A673 (cell line): ENCODE measurements around the gene SOST. TPM values are rescaled to one million over a fixed set of nuclear protein-coding genes. Genes with fewer than 3 reads are reported as not detected.

Source experiments
- BruUV-seq: library from RNA; stranded (reverse); fragments of 400-500 nt; replicated peaks from 2 replicates; lab custom pipeline; 2021; lab: Mats Ljungman, UMichigan
- CTCF ChIA-PET: fragments of 300-600 bp; sonication (Branson Sonifier 250); formaldehyde crosslinking; loops from one replicate; lab custom pipeline; 2022; ENCODE audit warnings: antibody characterized with exemption; lab: Charles Lee
- POLR2A ChIA-PET: fragments of 300-600 bp; sonication (Branson Sonifier 250); formaldehyde crosslinking; loops from one replicate; lab custom pipeline; 2022; ENCODE audit warnings: antibody characterized with exemption; ENCODE audit not compliant: low non-redundant PET; lab: Charles Lee
- DNase-seq: peaks from one replicate; pipeline ENCODE4 v3.0.0-alpha.2; 2015; ENCODE audit warnings: low spot score
- H3K27ac ChIP-seq: fragments of 200-600 bp; sonication (generic); 2 replicates; pipeline ENCODE4 v1.5.1; 2016; ENCODE audit warnings: mixed run types, low read depth, mild to moderate bottlenecking, mixed read lengths, antibody characterized with exemption, low read length; ENCODE audit not compliant: poor library complexity, severe bottlenecking
- H3K27me3 ChIP-seq: fragments of 200-600 bp; sonication (generic); replicated peaks from 2 replicates; pipeline ENCODE4 v1.6.1; 2017; ENCODE audit warnings: mixed run types, low read depth, mild to moderate bottlenecking, mixed read lengths, antibody characterized with exemption, low read length; ENCODE audit not compliant: insufficient read depth, poor library complexity
- H3K36me3 ChIP-seq: fragments of 200-600 bp; sonication (generic); 2 replicates; pipeline ENCODE4 v1.6.1; 2016; ENCODE audit warnings: mixed run types, mild to moderate bottlenecking, mixed read lengths, antibody characterized with exemption, low read length; ENCODE audit not compliant: insufficient read depth, poor library complexity, severe bottlenecking
- H3K4me1 ChIP-seq: fragments of 200-600 bp; sonication (generic); 2 replicates; pipeline ENCODE4 v1.6.1; 2017; ENCODE audit warnings: mixed run types, mild to moderate bottlenecking, mixed read lengths, antibody characterized with exemption, low read length; ENCODE audit not compliant: insufficient read depth, poor library complexity, severe bottlenecking
- H3K4me3 ChIP-seq: fragments of 200-600 bp; sonication (generic); 2 replicates; pipeline ENCODE4 v1.5.1; 2016; ENCODE audit warnings: low read depth, mixed run types, mild to moderate bottlenecking, mixed read lengths, low read length; ENCODE audit not compliant: poor library complexity, severe bottlenecking
- H3K9me3 ChIP-seq: fragments of 200-600 bp; sonication (generic); 2 replicates; pipeline ENCODE4 v1.6.1; 2016; ENCODE audit warnings: mixed run types, low read depth, mild to moderate bottlenecking, mixed read lengths, antibody characterized with exemption, low read length; ENCODE audit not compliant: poor library complexity, severe bottlenecking
- EZH2 ChIP-seq: fragments of 200-600 bp; sonication (generic); IDR thresholded peaks from 2 replicates; pipeline ENCODE4 v1.6.1; 2017; ENCODE audit warnings: borderline replicate concordance, low read depth, mild to moderate bottlenecking, mixed read lengths, antibody characterized with exemption, low read length; ENCODE audit not compliant: poor library complexity, severe bottlenecking
- intact Hi-C: fragments of 100-400 bp; cut with micrococcal nuclease; formaldehyde crosslinking; loops from one replicate; pipeline ENCODE4 v1.10.0; 2022; ENCODE audit not compliant: unreplicated experiment
- total RNA-seq: library from RNA; stranded (reverse); gene quantifications from 2 replicates; pipeline ENCODE4 v1.2.3, GENCODE V29; 2021
- TF ChIP-seq, protein P1 (sequence below): fragments of 300-800, 200-600 bp; sonication (generic); conservative IDR thresholded peaks from 2 replicates; pipeline ENCODE4 v1.5.1; 2017; ENCODE audit warnings: low read depth, mild to moderate bottlenecking, antibody characterized with exemption, low read length, moderate library complexity, mixed read lengths

The SOST gene
- total RNA-seq, 1 experiment from 2014 or later: not detected

GRCh38 chr17:43736389-43736788, 22.2 kb downstream of the SOST start:
- no peak for TF ChIP-seq EZH2
- no TSS peak for BruUV-seq
- ChIA-PET CTCF (no interaction called here), POLR2A (no interaction called here)
- H3K4me3 ChIP-seq: no peak overlapping the region
- intact Hi-C loops: no loop called here
- H3K9me3 ChIP-seq: no peaks in the 10 kb centered on the region
- no peak overlapping the region for H3K27ac ChIP-seq
- DNase-seq: no peak
- H3K27me3 ChIP-seq: no peaks in the 10 kb centered on the region
- H3K4me1 ChIP-seq: no peaks in the 10 kb centered on the region
- H3K36me3 ChIP-seq: no peaks in the 10 kb centered on the region

GRCh38 chr17:43734376-43734775, 24.2 kb downstream of the SOST start:
- H3K4me1 ChIP-seq: no peaks in the 10 kb centered on the region
- no peak overlapping the region for H3K27ac ChIP-seq
- no peak for DNase-seq
- no peak overlapping the region for H3K4me3 ChIP-seq
- H3K9me3 ChIP-seq: no peaks in the 10 kb centered on the region
- CTCF ChIA-PET: no interaction called here
- no peaks in the 10 kb centered on the region for H3K27me3 ChIP-seq
- POLR2A ChIA-PET: no interaction called here
- H3K36me3 ChIP-seq: no peaks in the 10 kb centered on the region
- no TSS peak for BruUV-seq
- TF ChIP-seq, protein P1, sequence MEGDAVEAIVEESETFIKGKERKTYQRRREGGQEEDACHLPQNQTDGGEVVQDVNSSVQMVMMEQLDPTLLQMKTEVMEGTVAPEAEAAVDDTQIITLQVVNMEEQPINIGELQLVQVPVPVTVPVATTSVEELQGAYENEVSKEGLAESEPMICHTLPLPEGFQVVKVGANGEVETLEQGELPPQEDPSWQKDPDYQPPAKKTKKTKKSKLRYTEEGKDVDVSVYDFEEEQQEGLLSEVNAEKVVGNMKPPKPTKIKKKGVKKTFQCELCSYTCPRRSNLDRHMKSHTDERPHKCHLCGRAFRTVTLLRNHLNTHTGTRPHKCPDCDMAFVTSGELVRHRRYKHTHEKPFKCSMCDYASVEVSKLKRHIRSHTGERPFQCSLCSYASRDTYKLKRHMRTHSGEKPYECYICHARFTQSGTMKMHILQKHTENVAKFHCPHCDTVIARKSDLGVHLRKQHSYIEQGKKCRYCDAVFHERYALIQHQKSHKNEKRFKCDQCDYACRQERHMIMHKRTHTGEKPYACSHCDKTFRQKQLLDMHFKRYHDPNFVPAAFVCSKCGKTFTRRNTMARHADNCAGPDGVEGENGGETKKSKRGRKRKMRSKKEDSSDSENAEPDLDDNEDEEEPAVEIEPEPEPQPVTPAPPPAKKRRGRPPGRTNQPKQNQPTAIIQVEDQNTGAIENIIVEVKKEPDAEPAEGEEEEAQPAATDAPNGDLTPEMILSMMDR: no peak
- no peak for TF ChIP-seq EZH2
- intact Hi-C loops: no loop called here

GRCh38 chr17:43733956-43734355, 24.6 kb downstream of the SOST start:
- ChIA-PET POLR2A (no interaction called here), CTCF (no interaction called here)
- Histone ChIP-seq H3K27ac (no peak overlapping the region), H3K9me3 (no peaks in the 10 kb centered on the region), H3K27me3 (no peaks in the 10 kb centered on the region), H3K4me3 (no peak overlapping the region), H3K4me1 (no peaks in the 10 kb centered on the region), H3K36me3 (no peaks in the 10 kb centered on the region)
- BruUV-seq: no TSS peak
- no peak for TF ChIP-seq EZH2
- TF ChIP-seq, protein P1: no peak
- no peak for DNase-seq
- intact Hi-C loops: no loop called here

DNA sequence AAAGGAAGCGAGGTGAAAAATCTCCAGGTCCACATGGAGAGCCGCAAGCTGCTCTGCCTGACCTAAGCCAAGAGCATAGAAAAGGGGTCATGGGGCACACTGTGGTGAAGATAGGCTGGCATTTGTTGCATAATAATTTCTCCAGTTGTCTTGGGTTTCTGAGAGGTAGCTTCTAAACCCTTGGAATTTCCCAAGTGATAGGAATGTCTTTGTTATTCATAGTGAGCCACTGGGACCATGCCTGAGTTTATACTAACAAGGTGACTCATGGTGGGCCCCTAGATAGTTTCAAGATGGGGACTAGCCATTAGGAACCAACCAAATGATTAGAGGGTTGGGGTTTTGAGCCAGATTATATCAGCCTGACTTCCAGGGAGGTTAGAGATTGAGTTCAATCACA, 25.6 kb downstream of the SOST start:
- H3K27me3 ChIP-seq: no peaks in the 10 kb centered on the region
- no peaks in the 10 kb centered on the region for H3K36me3 ChIP-seq
- ChIA-PET CTCF (no interaction called here), POLR2A (no interaction called here)
- intact Hi-C loops: no loop called here
- no peak overlapping the region for H3K4me3 ChIP-seq
- H3K9me3 ChIP-seq: no peaks in the 10 kb centered on the region
- TF ChIP-seq, protein P1: no peak
- TF ChIP-seq EZH2: no peak
- no TSS peak for BruUV-seq
- DNase-seq: no peak
- no peaks in the 10 kb centered on the region for H3K4me1 ChIP-seq
- H3K27ac ChIP-seq: no peak overlapping the region
